Muscle layer of duodenum (tissue), 2 donors: ENCODE results near the gene CGNL1.

Experiments
- H3K27ac ChIP-seq: one replicate; pipeline ENCODE4 v1.7.0; 2013; ENCODE audit warnings: mild to moderate bottlenecking, low read length
- H3K27me3 ChIP-seq: one replicate; pipeline ENCODE4 v1.7.0; 2013; ENCODE audit warnings: low read depth, mild to moderate bottlenecking, control low read depth, low read length
- H3K36me3 ChIP-seq, 2 donors: one replicate each; pipeline ENCODE4 v1.7.0; 2013; ENCODE audit warnings: low read length in 2 of 2, control low read depth in 1 of 2, mild to moderate bottlenecking in 1 of 2; ENCODE audit not compliant: insufficient read depth in 2 of 2, control insufficient read depth in 1 of 2
- H3K4me1 ChIP-seq, 2 donors: one replicate each; pipeline ENCODE4 v1.7.0; 2013; ENCODE audit warnings: low read length in 2 of 2, mild to moderate bottlenecking in 2 of 2, control low read depth in 1 of 2, moderate library complexity in 1 of 2; ENCODE audit not compliant: insufficient read depth in 2 of 2, control insufficient read depth in 1 of 2
- H3K4me3 ChIP-seq, 2 donors: one replicate each; pipeline ENCODE4 v1.7.0; 2013; ENCODE audit warnings: low read length in 2 of 2, low read depth in 1 of 2, mild to moderate bottlenecking in 1 of 2
- H3K9me3 ChIP-seq, 2 donors: one replicate each; pipeline ENCODE4 v1.7.0; 2013; ENCODE audit warnings: low read length in 2 of 2, control low read depth in 1 of 2, mild to moderate bottlenecking in 1 of 2; ENCODE audit not compliant: control insufficient read depth in 1 of 2
- donor health status: healthy.

CGNL1 gene

DNA sequence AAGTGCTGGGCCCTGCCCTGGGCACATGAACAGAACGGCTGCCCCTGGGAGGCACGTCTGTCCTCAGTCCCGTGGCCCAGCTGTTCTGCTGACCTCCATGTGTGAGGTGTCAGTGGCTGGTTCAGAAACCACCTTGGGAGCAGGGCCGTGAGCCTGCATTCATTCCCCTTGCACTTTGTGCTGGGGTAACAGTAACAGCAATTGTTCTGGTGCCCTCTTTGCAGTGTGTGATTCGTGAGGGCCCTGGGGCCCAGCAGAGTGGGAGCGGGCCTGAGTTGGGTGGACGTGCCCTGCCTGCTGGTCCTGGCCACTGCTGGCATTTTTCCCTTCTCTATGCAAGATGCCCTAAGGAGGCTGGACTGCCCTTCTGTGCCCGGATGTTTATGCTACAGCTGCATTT, 165.0 kb downstream of the CGNL1 start:
- no peaks in the 10 kb centered on the region for H3K9me3 ChIP-seq
- H3K27ac ChIP-seq, result no peak overlapping the region
- no peaks in the 10 kb centered on the region for H3K4me1 ChIP-seq
- no peak overlapping the region for H3K4me3 ChIP-seq
- H3K36me3 ChIP-seq, result no peaks in the 10 kb centered on the region
- H3K27me3 ChIP-seq, result no peaks in the 10 kb centered on the region

DNA sequence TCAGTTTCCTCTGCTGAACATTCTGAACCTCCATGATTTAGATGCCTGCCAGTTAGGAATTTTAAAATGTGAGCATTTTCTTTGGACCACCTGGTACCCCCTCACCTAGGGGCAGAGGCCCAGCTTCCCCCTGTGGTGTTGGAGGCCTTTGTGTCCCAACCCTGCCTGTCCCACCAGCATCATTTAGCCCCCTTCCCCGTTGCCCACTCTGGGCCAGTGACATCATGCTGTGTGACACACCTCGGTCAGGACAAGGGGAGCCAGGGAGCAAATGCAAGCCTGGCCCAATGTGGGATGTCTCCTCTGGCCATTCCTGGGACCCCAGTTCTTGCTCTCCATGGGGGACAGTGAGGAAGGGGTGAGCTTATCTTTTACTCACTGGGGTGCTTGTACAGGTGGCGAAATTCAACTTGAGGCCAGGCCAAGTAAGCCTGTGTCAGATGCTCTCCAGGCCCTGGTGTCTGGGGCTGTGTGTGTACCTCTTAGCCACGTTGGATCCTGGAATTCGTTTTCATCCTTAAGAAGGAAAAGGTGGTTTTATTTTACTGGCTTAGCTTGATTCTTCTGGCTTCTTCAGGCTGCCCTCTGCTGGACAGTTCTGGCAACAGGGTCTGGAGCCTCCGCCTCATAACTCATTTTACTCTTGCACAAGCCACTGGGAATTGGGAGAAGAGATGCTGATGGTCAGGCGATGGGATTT, 165.7 kb downstream of the CGNL1 start:
- H3K27ac ChIP-seq, result no peak overlapping the region
- H3K36me3 ChIP-seq, result no peaks in the 10 kb centered on the region
- no peak overlapping the region for H3K4me3 ChIP-seq
- H3K9me3 ChIP-seq, result no peaks in the 10 kb centered on the region
- H3K27me3 ChIP-seq, result no peaks in the 10 kb centered on the region
- no peaks in the 10 kb centered on the region for H3K4me1 ChIP-seq

DNA sequence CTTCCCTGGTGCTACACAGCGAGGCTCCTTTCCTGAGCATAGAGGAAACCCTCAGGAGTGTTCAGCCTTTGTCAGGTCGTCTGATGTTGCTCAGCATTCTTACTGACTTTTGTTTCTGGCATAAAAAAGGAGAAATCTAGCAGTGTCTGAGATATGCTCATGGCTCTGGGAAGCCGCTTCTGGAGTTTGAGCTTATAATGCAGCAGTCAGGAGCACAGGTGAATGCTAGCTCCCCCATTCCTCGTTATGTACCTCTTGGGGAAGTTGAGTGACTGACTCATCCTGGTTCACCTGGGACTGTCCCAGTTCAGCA, 166.2 kb downstream of the CGNL1 start:
- Histone ChIP-seq H3K4me1 (no peaks in the 10 kb centered on the region), H3K27me3 (no peaks in the 10 kb centered on the region), H3K36me3 (no peaks in the 10 kb centered on the region), H3K27ac (no peak overlapping the region), H3K9me3 (no peaks in the 10 kb centered on the region), H3K4me3 (no peak overlapping the region)

- H3K9me3 ChIP-seq, result no peaks in the 10 kb centered on the region
- no peaks in the 10 kb centered on the region for H3K36me3 ChIP-seq
- H3K27ac ChIP-seq, result no peak overlapping the region
- no peaks in the 10 kb centered on the region for H3K4me1 ChIP-seq
- H3K27me3 ChIP-seq, result no peaks in the 10 kb centered on the region
- no peak overlapping the region for H3K4me3 ChIP-seq
Measured at GRCh38 chr15:57544848-57545480, 168.7 kb downstream of the CGNL1 start.

DNA sequence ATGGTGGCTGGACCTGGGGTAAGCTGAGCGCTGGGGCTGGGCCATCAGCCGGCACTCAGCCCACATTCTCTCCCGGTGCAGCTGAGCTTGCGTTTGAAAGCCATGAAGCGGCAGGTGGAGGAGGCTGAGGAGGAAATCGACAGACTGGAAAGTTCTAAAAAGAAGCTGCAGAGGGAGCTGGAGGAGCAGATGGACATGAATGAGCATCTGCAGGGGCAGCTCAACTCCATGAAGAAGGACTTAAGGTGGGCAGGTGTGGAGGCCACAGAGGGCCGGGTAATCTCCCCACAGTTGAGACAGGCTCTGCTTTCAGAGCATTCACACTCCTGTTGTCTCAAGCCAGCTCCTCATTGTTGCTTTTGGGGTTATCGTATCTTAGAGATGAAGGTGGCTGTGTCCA, 169.7 kb downstream of the CGNL1 start:
- no peak overlapping the region for H3K4me3 ChIP-seq
- no peak overlapping the region for H3K27ac ChIP-seq
- peaks cover 0 to under 1% of the 10 kb centered on the region in 2 donors for H3K4me1 ChIP-seq
- H3K9me3 ChIP-seq, result no peaks in the 10 kb centered on the region
- no peaks in the 10 kb centered on the region for H3K27me3 ChIP-seq
- H3K36me3 ChIP-seq, result no peaks in the 10 kb centered on the region

GRCh38 chr15:57547243-57547755, 171.0 kb downstream of the CGNL1 start:
- H3K27ac ChIP-seq, result no peak overlapping the region
- no peaks in the 10 kb centered on the region for H3K27me3 ChIP-seq
- H3K36me3 ChIP-seq, result no peaks in the 10 kb centered on the region
- H3K4me1 ChIP-seq, result peaks cover 0 to 5% of the 10 kb centered on the region in 2 donors
- H3K9me3 ChIP-seq, result no peaks in the 10 kb centered on the region
- no peak overlapping the region for H3K4me3 ChIP-seq

GRCh38 chr15:57548351-57548750, 172.0 kb downstream of the CGNL1 start:
- no peak overlapping the region for H3K27ac ChIP-seq
- H3K4me1 ChIP-seq, result peaks cover 0 to 5% of the 10 kb centered on the region in 2 donors
- no peaks in the 10 kb centered on the region for H3K9me3 ChIP-seq

DNA sequence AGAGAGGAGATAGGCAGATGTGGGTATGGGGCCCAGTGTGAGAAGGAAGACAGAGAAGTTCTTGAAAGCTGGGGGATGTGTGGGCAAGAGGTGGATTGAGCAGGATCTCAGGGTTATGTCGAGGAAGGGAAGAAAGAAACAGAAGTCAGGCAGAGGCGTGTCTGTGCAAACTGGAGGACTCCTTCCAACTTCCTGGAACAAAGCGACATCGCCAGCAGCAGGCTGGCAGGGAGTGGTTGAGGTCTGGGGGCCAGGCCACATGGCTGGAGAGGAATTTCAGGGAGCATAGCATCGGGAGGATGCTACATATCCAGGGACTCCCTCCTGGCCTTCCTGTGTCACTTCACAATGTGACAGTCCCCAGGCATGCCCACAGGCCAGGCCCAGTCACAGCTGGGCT, 172.5 kb downstream of the CGNL1 start:
- H3K9me3 ChIP-seq, result no peaks in the 10 kb centered on the region
- H3K4me1 ChIP-seq, result peaks cover 0 to 5% of the 10 kb centered on the region in 2 donors
- H3K36me3 ChIP-seq, result no peaks in the 10 kb centered on the region
- H3K27ac ChIP-seq, result no peak overlapping the region
- no peaks in the 10 kb centered on the region for H3K27me3 ChIP-seq
- H3K4me3 ChIP-seq, result no peak overlapping the region

More at GRCh38 chr15:57548351-57548750, 172.0 kb downstream of the CGNL1 start:
- Histone ChIP-seq H3K4me3 (no peak overlapping the region), H3K27me3 (no peaks in the 10 kb centered on the region), H3K36me3 (no peaks in the 10 kb centered on the region)

GRCh38 chr15:57549935-57550334, 173.6 kb downstream of the CGNL1 start:
- no peak overlapping the region for H3K4me3 ChIP-seq
- H3K27me3 ChIP-seq, result no peaks in the 10 kb centered on the region
- no peak overlapping the region for H3K27ac ChIP-seq
- H3K4me1 ChIP-seq, result peaks cover 3 to 12% of the 10 kb centered on the region in 2 donors
- no peaks in the 10 kb centered on the region for H3K9me3 ChIP-seq
- H3K36me3 ChIP-seq, result no peaks in the 10 kb centered on the region

GRCh38 chr15:57550640-57551039, 174.3 kb downstream of the CGNL1 start:
- no peak overlapping the region for H3K27ac ChIP-seq
- no peak overlapping the region for H3K4me3 ChIP-seq
- peaks cover 3 to 17% of the 10 kb centered on the region in 2 donors for H3K4me1 ChIP-seq
- H3K36me3 ChIP-seq, result no peaks in the 10 kb centered on the region
- no peaks in the 10 kb centered on the region for H3K9me3 ChIP-seq
- no peaks in the 10 kb centered on the region for H3K27me3 ChIP-seq

DNA sequence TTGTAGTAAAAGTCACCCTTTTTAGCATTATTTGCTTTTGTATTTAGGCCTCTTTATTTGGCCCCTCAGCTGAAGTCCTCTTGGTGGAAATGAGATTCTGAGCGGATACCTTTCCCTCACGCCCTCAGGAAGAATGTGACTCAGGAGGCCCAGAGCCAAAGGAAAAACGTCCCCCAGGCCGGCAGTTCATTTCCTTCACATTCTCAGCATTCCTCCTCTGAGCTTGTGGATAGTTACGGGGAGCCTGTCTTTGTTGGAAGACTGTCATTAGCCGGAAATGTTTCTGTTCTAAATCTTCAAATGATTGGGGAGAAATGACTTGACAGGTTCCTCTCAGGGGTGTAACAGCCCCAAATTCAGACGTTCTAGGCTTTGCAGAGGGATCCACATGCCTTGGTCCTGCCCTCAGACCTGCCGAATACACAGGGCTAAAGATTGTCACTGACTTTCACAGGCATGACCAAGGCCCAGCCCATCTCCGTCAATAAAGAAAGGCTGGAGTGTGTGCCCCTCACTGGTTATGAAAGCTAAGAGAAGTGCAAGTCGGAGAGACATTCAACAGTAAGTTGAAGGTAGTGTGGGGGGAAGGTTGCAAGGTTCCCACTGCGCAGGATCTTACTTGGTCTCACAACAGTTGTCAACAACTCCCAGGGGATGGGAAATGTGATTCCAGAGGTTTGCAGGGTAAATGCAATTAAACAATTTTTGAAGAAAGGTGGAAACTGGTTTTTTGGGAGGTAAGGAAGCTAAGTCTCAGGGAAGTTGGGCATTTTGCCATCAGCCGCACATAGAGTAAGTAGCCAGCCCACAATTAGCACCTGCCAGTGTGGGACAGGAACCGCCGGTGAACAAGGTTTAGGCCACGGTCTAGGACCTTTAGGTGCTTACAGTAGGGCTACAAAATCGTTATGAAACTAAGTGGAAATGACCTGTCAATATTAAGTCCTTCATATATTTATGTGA, 175.7 kb downstream of the CGNL1 start:
- Histone ChIP-seq H3K4me3 (no peak overlapping the region), H3K27me3 (no peaks in the 10 kb centered on the region), H3K4me1 (peaks cover 3 to 17% of the 10 kb centered on the region in 2 donors), H3K27ac (no peak overlapping the region), H3K36me3 (no peaks in the 10 kb centered on the region), H3K9me3 (no peaks in the 10 kb centered on the region)
